H1 (cell line): ENCODE data around the gene CGN. TPM values are rescaled to one million over a fixed set of nuclear protein-coding genes. Genes with fewer than 3 reads are reported as not detected.

Experiments used
- CTCF ChIA-PET: fragments of 300-600 bp; sonication (Branson Sonifier 250); formaldehyde crosslinking; loops from one replicate; lab custom pipeline; 2021; ENCODE audit not compliant: partially characterized antibody; lab: Charles Lee
- POLR2A ChIA-PET: fragments of 300-600 bp; sonication (Branson Sonifier 250); formaldehyde crosslinking; loops from one replicate; lab custom pipeline; 2021; ENCODE audit warnings: inconsistent platforms; ENCODE audit not compliant: partially characterized antibody; lab: Charles Lee
- DNase-seq, 2 experiments: peaks; one replicate each; pipeline versions ENCODE4 v3.0.0 to v3.0.0-alpha.2; 2010 to 2022; ENCODE audit warnings: low spot score in 2 of 2, low read depth in 1 of 2, mixed read lengths in 1 of 2
- FAIRE-seq: peaks from 2 replicates; lab custom pipeline; 2011; peaks lifted over from hg19 to GRCh38; lab: Jason Lieb, UNC
- H2AFZ ChIP-seq: 2 replicates; pipeline ENCODE4 v1.8.1; 2012; ENCODE audit warnings: low read length, inconsistent platforms
- H2AK5ac ChIP-seq: 2 replicates; pipeline ENCODE4 v1.6.1; 2013; ENCODE audit warnings: low read depth, low read length
- H2BK120ac ChIP-seq: replicated peaks from 2 replicates; pipeline ENCODE3; 2013; ENCODE audit warnings: low read depth, low read length, inconsistent platforms
- H2BK12ac ChIP-seq: 2 replicates; pipeline ENCODE4 v1.6.1; 2013; ENCODE audit warnings: low read depth, low read length
- H2BK15ac ChIP-seq: 2 replicates; pipeline ENCODE4 v1.6.1; 2013; ENCODE audit warnings: low read length
- H2BK20ac ChIP-seq: 2 replicates; pipeline ENCODE4 v1.6.1; 2013; ENCODE audit warnings: low read length
- H2BK5ac ChIP-seq: 2 replicates; pipeline ENCODE4 v1.6.1; 2013; ENCODE audit warnings: low read depth, low read length
- H3K14ac ChIP-seq: 2 replicates; pipeline ENCODE4 v1.6.1; 2013; ENCODE audit warnings: inconsistent platforms; ENCODE audit not compliant: insufficient read length
- H3K18ac ChIP-seq: 2 replicates; pipeline ENCODE4 v1.6.1; 2013; ENCODE audit warnings: low read length; ENCODE audit errors: extremely low read depth
- H3K23ac ChIP-seq: 2 replicates; pipeline ENCODE4 v1.6.1; 2013; ENCODE audit warnings: inconsistent platforms; ENCODE audit not compliant: insufficient read length
- H3K23me2 ChIP-seq: 2 replicates; pipeline ENCODE4 v1.6.1; 2013; ENCODE audit warnings: low read depth, low read length
- H3K27ac ChIP-seq: 2 replicates; pipeline ENCODE4 v1.6.1; 2011; ENCODE audit warnings: low read depth, low read length, inconsistent platforms
- H3K27me3 ChIP-seq, 4 experiments: replicated peaks in 1 of 4; 1 replicate in 1 of 4; 2 replicates in 3 of 4; pipeline versions ENCODE4 v1.6.1 to v1.8.1; 2011 to 2013; ENCODE audit warnings: low read length in 3 of 4, mild to moderate bottlenecking in 3 of 4, inconsistent platforms in 2 of 4, mixed read lengths in 2 of 4, moderate library complexity in 1 of 4; ENCODE audit not compliant: control insufficient read depth in 3 of 4, insufficient read depth in 3 of 4; ENCODE audit errors: extremely low read depth in 1 of 4
- H3K36me3 ChIP-seq, 4 experiments: 2 replicates each; pipeline versions ENCODE4 v1.6.1 to v1.8.1; 2011 to 2013; ENCODE audit warnings: mild to moderate bottlenecking in 4 of 4, low read length in 3 of 4, moderate library complexity in 2 of 4, control low read depth in 1 of 4, inconsistent platforms in 1 of 4; ENCODE audit not compliant: insufficient read depth in 4 of 4, control insufficient read depth in 2 of 4
- H3K4ac ChIP-seq: replicated peaks from 2 replicates; pipeline ENCODE3; 2013; ENCODE audit warnings: low read length, low read depth, mixed read lengths, inconsistent platforms; ENCODE audit not compliant: insufficient read length
- H3K4me1 ChIP-seq, 4 experiments: replicated peaks in 1 of 4; 1 replicate in 1 of 4; 2 replicates in 3 of 4; pipeline versions ENCODE4 v1.6.1 to v1.8.1; 2011 to 2013; ENCODE audit warnings: low read length in 3 of 4, inconsistent platforms in 2 of 4, mixed read lengths in 1 of 4; ENCODE audit not compliant: insufficient read depth in 4 of 4, control insufficient read depth in 3 of 4
- H3K4me2 ChIP-seq, 2 experiments: 2 replicates each; pipeline versions ENCODE4 v1.6.1 to v1.8.1; 2011 to 2013; ENCODE audit warnings: low read depth in 2 of 2, low read length in 2 of 2, control low read depth in 1 of 2, inconsistent platforms in 1 of 2, mild to moderate bottlenecking in 1 of 2; ENCODE audit not compliant: insufficient read depth in 1 of 2
- H3K4me3 ChIP-seq, 4 experiments: fragments of 200-600, 300-600 bp in 1 of 4; sonication (generic), shearing (Covaris generic), sonication (Bioruptor Twin) in 1 of 4; 2 replicates each; pipeline versions ENCODE4 v1.5.1 to v1.8.1; 2011 to 2016; ENCODE audit warnings: low read length in 4 of 4, low read depth in 3 of 4, control low read depth in 2 of 4, inconsistent platforms in 2 of 4, mild to moderate bottlenecking in 2 of 4, mixed read lengths in 1 of 4, moderate library complexity in 1 of 4; ENCODE audit not compliant: insufficient read depth in 2 of 4; ENCODE audit errors: extremely low read depth in 1 of 4
- H3K56ac ChIP-seq: replicated peaks from 2 replicates; pipeline ENCODE3; 2013; ENCODE audit warnings: low read depth, mild to moderate bottlenecking, mixed read lengths, low read length, inconsistent platforms; ENCODE audit not compliant: insufficient read length
- H3K79me1 ChIP-seq: 2 replicates; pipeline ENCODE4 v1.6.1; 2013; ENCODE audit warnings: low read depth, low read length, control low read depth
- H3K79me2 ChIP-seq, 2 experiments: 2 replicates each; pipeline versions ENCODE4 v1.6.1 to v1.8.1; 2012 to 2013; ENCODE audit warnings: low read length in 2 of 2, mild to moderate bottlenecking in 2 of 2, inconsistent platforms in 1 of 2; ENCODE audit not compliant: insufficient read depth in 2 of 2, control insufficient read depth in 1 of 2
- H3K9ac ChIP-seq, 4 experiments: replicated peaks in 1 of 4; 1 replicate in 1 of 4; 2 replicates in 3 of 4; pipeline versions ENCODE4 v1.6.1 to v1.8.1; 2011 to 2013; ENCODE audit warnings: low read depth in 3 of 4, low read length in 3 of 4, control low read depth in 2 of 4, mild to moderate bottlenecking in 2 of 4, moderate library complexity in 2 of 4, inconsistent platforms in 1 of 4; ENCODE audit errors: extremely low read depth in 1 of 4
- H3K9me3 ChIP-seq, 2 experiments: 2 replicates each; pipeline versions ENCODE4 v1.6.1 to v1.8.1; 2012 to 2013; ENCODE audit warnings: mild to moderate bottlenecking in 2 of 2, moderate library complexity in 2 of 2, control low read depth in 1 of 2, inconsistent platforms in 1 of 2, low read depth in 1 of 2, low read length in 1 of 2, mixed read lengths in 1 of 2; ENCODE audit not compliant: insufficient read depth in 2 of 2
- H4K20me1 ChIP-seq, 2 experiments: replicated peaks in 1 of 2; 2 replicates each; pipeline versions ENCODE3 to v1.8.1; 2011 to 2013; ENCODE audit warnings: inconsistent platforms in 2 of 2, low read length in 2 of 2, mild to moderate bottlenecking in 1 of 2; ENCODE audit not compliant: insufficient read depth in 2 of 2, control insufficient read depth in 1 of 2
- H4K5ac ChIP-seq: 2 replicates; pipeline ENCODE4 v1.6.1; 2013; ENCODE audit warnings: low read length, low read depth, mixed read lengths, inconsistent platforms; ENCODE audit not compliant: insufficient read length
- H4K8ac ChIP-seq: 2 replicates; pipeline ENCODE4 v1.8.0; 2013; ENCODE audit warnings: mild to moderate bottlenecking, moderate library complexity, low read length, inconsistent platforms; ENCODE audit not compliant: insufficient read depth; ENCODE audit errors: extremely low read depth
- H4K91ac ChIP-seq: replicated peaks from 2 replicates; pipeline ENCODE3; 2013; ENCODE audit warnings: low read length, mixed read lengths, inconsistent platforms; ENCODE audit not compliant: insufficient read length
- ASH2L ChIP-seq: fragments of 200-600, 300-600 bp; sonication (generic); IDR thresholded peaks from one replicate; pipeline ENCODE4 v1.7.1; 2017; ENCODE audit warnings: low read length
- ATF2 ChIP-seq: IDR thresholded peaks from 2 replicates; pipeline ENCODE4 v1.6.1; 2012; ENCODE audit warnings: low read length, inconsistent platforms
- BRCA1 ChIP-seq: IDR thresholded peaks from 2 replicates; pipeline ENCODE4 v1.6.1; 2012; ENCODE audit warnings: low read depth, low read length, improper control_type of control experiment
- CBX8 ChIP-seq: fragments of 300-800, 300-1000 bp; sonication (generic); IDR thresholded peaks from 2 replicates; pipeline ENCODE4 v1.7.1; 2016; ENCODE audit warnings: low read depth, low read length, borderline replicate concordance
- JUN ChIP-seq: IDR thresholded peaks from 2 replicates; pipeline ENCODE4 v1.6.1; 2011; ENCODE audit warnings: low read depth, mild to moderate bottlenecking, improper control_type of control experiment, low read length
- RBBP5 ChIP-seq: IDR thresholded peaks from 2 replicates; pipeline ENCODE4 v1.7.1; 2012; ENCODE audit warnings: low read depth, mild to moderate bottlenecking, inconsistent platforms, low read length, moderate library complexity, borderline replicate concordance
- TCF12 ChIP-seq: IDR thresholded peaks from 2 replicates; pipeline ENCODE4 v1.6.1; 2011; ENCODE audit warnings: low read depth, mild to moderate bottlenecking, low read length
- WGBS, 2 experiments: shearing (Covaris generic) in 1 of 2; methylation state at CpG; one replicate each; pipeline versions ENCODE4 v1.1.6 to v1.1.7; 2013 to 2015; ENCODE audit warnings: low lambda C conversion rate in 2 of 2, mixed read lengths in 2 of 2, inconsistent platforms in 1 of 2, low coverage in 1 of 2, missing lambda C conversion rate in 1 of 2; ENCODE audit not compliant: insufficient replicate concordance in 2 of 2, insufficient coverage in 1 of 2, insufficient read length in 1 of 2; ENCODE audit errors: extremely low coverage in 1 of 2, missing lambda C conversion rate in 1 of 2; 5-methylcytosine and 5-hydroxymethylcytosine counted together
- polyA plus RNA-seq, 7 experiments: library from polyadenylated mRNA; depleted of rRNA in 3 of 7; stranded (reverse) in 5 of 7; unstranded in 2 of 7; fragments of >200 nt in 5 of 7; fragments of 200-250 nt in 2 of 7; gene quantifications; 1 replicate in 5 of 7; 2 replicates in 1 of 7; 4 replicates in 1 of 7; pipeline versions ENCODE4 v1.2.1 to v1.2.3, GENCODE V29; 2011 to 2013; ENCODE audit warnings: missing spikeins in 2 of 7, mixed read lengths in 2 of 7
- total RNA-seq: library from RNA; stranded (reverse); fragmentation: NEBNext Ultra II Directional; extraction: Animal tissue kit (Norgen Biotek cat#: 25700); gene quantifications from 2 replicates; pipeline ENCODE4 v1.2.1, GENCODE V29; 2021

The CGN gene
- total and polyA plus RNA-seq, 2 of the 8 experiments (the other 6 are each of a cell fraction or from before 2014, with no cell fraction given) = 15.9 to 52.7 TPM

- H2BK15ac ChIP-seq = no peak overlapping the region
- H3K4me1 ChIP-seq = no peaks in the 10 kb centered on the region
- H2BK12ac ChIP-seq = no peak overlapping the region
- 94% methylated on average over 3 of the region's 3 CpGs; no CpG with 5 or more reads in 1 of the 2 experiments for WGBS, 2 experiments
- H3K4me3 ChIP-seq = no peak overlapping the region
- H4K20me1 ChIP-seq = no peaks in the 10 kb centered on the region
- no peak overlapping the region for H3K9ac ChIP-seq
- H3K79me1 ChIP-seq = no peaks in the 10 kb centered on the region
- no peak overlapping the region for H2BK5ac ChIP-seq
- ChIA-PET POLR2A (interaction anchor here (1.3 to 4.6 kb wide), 2 partner anchors 9 to 37 kb away, joined by 6 to 34 read pairs; partner anchors contain the start of gene CGN), CTCF (interaction anchor here (0.6 to 2.2 kb wide), 6 partner anchors 9 to 227 kb away, joined by 3 to 9 read pairs (median 3); no protein-coding TSS in a partner anchor)
- no peak overlapping the region for H3K23ac ChIP-seq
- no peak overlapping the region for H4K91ac ChIP-seq
- H2AFZ ChIP-seq = no peak overlapping the region
- H4K5ac ChIP-seq = no peak overlapping the region
- no peak overlapping the region for H3K18ac ChIP-seq
- H3K56ac ChIP-seq = no peak overlapping the region
- TF ChIP-seq BRCA1 (no peak), JUN (no peak), ATF2 (no peak), ASH2L (no peak), TCF12 (no peak), CBX8 (no peak), RBBP5 (no peak)
- no peaks in the 10 kb centered on the region for H3K36me3 ChIP-seq
- no peak overlapping the region for H2AK5ac ChIP-seq
- H3K4ac ChIP-seq = no peak overlapping the region
- H3K27me3 ChIP-seq = no peaks in the 10 kb centered on the region
- no peak overlapping the region for H3K4me2 ChIP-seq
- H3K9me3 ChIP-seq = no peaks in the 10 kb centered on the region
- H4K8ac ChIP-seq = no peak overlapping the region
- no peaks in the 10 kb centered on the region for H3K79me2 ChIP-seq
- H2BK20ac ChIP-seq = no peak overlapping the region
- no peak overlapping the region for H3K14ac ChIP-seq
- H3K23me2 ChIP-seq = no peaks in the 10 kb centered on the region
- DNase-seq = no peak
- FAIRE-seq = no peak
- no peak overlapping the region for H3K27ac ChIP-seq
- no peak overlapping the region for H2BK120ac ChIP-seq
These were observed 6.9 kb upstream of the CGN start for GRCh38 chr1:151504252-151504651.
